PC-9 (cell line): ENCODE data around the gene CADPS2. TPM values are rescaled to one million over a fixed set of nuclear protein-coding genes. Genes with fewer than 3 reads are reported as not detected.

Experiments used
- BruUV-seq: library from RNA; stranded (reverse); fragments of 400-500 nt; replicated peaks from 2 replicates; lab custom pipeline; 2021; lab: Mats Ljungman, UMichigan
- CTCF ChIA-PET: fragments of 300-600 bp; sonication (Branson Sonifier 250); formaldehyde crosslinking; loops from one replicate; lab custom pipeline; 2022; ENCODE audit warnings: antibody characterized with exemption; lab: Charles Lee
- POLR2A ChIA-PET: fragments of 300-600 bp; sonication (Branson Sonifier 250); formaldehyde crosslinking; loops from one replicate; lab custom pipeline; 2022; ENCODE audit warnings: antibody characterized with exemption; ENCODE audit not compliant: unreplicated experiment; lab: Charles Lee
- DNase-seq, 2 experiments: peaks; one replicate each; pipeline versions ENCODE4 v3.0.0 to v3.0.0-alpha.2; 2015 to 2022; ENCODE audit warnings: mixed read lengths in 1 of 2
- H2AFZ ChIP-seq: fragments of 200-600 bp; sonication (generic); 2 replicates; pipeline ENCODE4 v1.8.1; 2017; ENCODE audit warnings: antibody characterized with exemption
- H3F3A ChIP-seq: fragments of 200-600 bp; sonication (generic); 2 replicates; pipeline ENCODE4 v1.8.1; 2017; ENCODE audit warnings: antibody characterized with exemption, mild to moderate bottlenecking, low read depth; ENCODE audit not compliant: insufficient read depth
- H3K27ac ChIP-seq: fragments of 200-600 bp; sonication (generic); 2 replicates; pipeline ENCODE4 v1.6.1; 2016; ENCODE audit warnings: mixed run types
- H3K27me3 ChIP-seq: fragments of 200-600 bp; sonication (generic); 2 replicates; pipeline ENCODE4 v1.6.1; 2016; ENCODE audit warnings: low read depth, mixed run types; ENCODE audit not compliant: insufficient read depth
- H3K36me3 ChIP-seq: fragments of 200-600 bp; sonication (generic); 2 replicates; pipeline ENCODE4 v1.6.1; 2016; ENCODE audit warnings: low read depth, mixed run types
- H3K4me1 ChIP-seq: fragments of 200-600 bp; sonication (generic); replicated peaks from 2 replicates; pipeline ENCODE4 v1.6.1; 2016; ENCODE audit warnings: mixed run types; ENCODE audit not compliant: insufficient read depth
- H3K4me2 ChIP-seq: fragments of 200-600 bp; sonication (generic); 2 replicates; pipeline ENCODE4 v1.6.1; 2017; ENCODE audit warnings: mixed run types
- H3K4me3 ChIP-seq: fragments of 200-600 bp; sonication (generic); 2 replicates; pipeline ENCODE4 v1.6.1; 2016; ENCODE audit warnings: mixed run types
- H3K79me2 ChIP-seq: fragments of 200-600 bp; sonication (generic); 2 replicates; pipeline ENCODE4 v1.6.1; 2017; ENCODE audit warnings: low read depth, mixed run types
- H3K9me2 ChIP-seq: fragments of 200-600 bp; sonication (generic); 2 replicates; pipeline ENCODE4 v1.8.1; 2017; ENCODE audit warnings: mild to moderate bottlenecking; ENCODE audit not compliant: insufficient read depth
- H3K9me3 ChIP-seq: fragments of 200-600 bp; sonication (generic); 2 replicates; pipeline ENCODE4 v1.8.1; 2016; ENCODE audit warnings: low read depth; ENCODE audit not compliant: insufficient read depth
- H4K20me1 ChIP-seq: fragments of 200-600 bp; sonication (generic); 2 replicates; pipeline ENCODE4 v1.8.1; 2017; ENCODE audit not compliant: insufficient read depth
- CTCF ChIP-seq: fragments of 200-600 bp; sonication (generic); conservative IDR thresholded peaks from 2 replicates; pipeline ENCODE4 v1.6.1; 2017; ENCODE audit warnings: mixed run types, antibody characterized with exemption, mild to moderate bottlenecking, moderate library complexity
- EZH2 ChIP-seq: fragments of 200-600 bp; sonication (generic); IDR thresholded peaks from 2 replicates; pipeline ENCODE4 v1.8.0; 2017; ENCODE audit warnings: antibody characterized with exemption, low read depth
- intact Hi-C: fragments of 100-400 bp; cut with micrococcal nuclease; formaldehyde crosslinking; loops from one replicate; pipeline ENCODE4 v1.10.0; 2022; ENCODE audit not compliant: unreplicated experiment
- total RNA-seq: library from RNA; stranded (reverse); gene quantifications from 2 replicates; pipeline ENCODE4 v1.2.3, GENCODE V29; 2021

CADPS2 gene
- total RNA-seq, 1 experiment from 2014 or later, result 11.9 TPM

- intact Hi-C loops, result no loop called here
- Histone ChIP-seq H3K79me2 (no peaks in the 10 kb centered on the region), H3K4me2 (no peak overlapping the region), H3K36me3 (no peaks in the 10 kb centered on the region), H3K9me2 (no peaks in the 10 kb centered on the region), H3K4me3 (no peak overlapping the region), H4K20me1 (no peaks in the 10 kb centered on the region), H3K4me1 (no peaks in the 10 kb centered on the region), H3K9me3 (no peaks in the 10 kb centered on the region), H2AFZ (no peak overlapping the region), H3F3A (no peaks in the 10 kb centered on the region), H3K27me3 (no peaks in the 10 kb centered on the region), H3K27ac (no peak overlapping the region)
- no peak for DNase-seq
- TF ChIP-seq EZH2 (no peak), CTCF (no peak)
- BruUV-seq, result no TSS peak
- POLR2A ChIA-PET, result no interaction called here
- CTCF ChIA-PET, result no interaction called here
These were observed 138.1 kb downstream of the CADPS2 start for GRCh38 chr7:122748195-122748594.

GRCh38 chr7:122746948-122747347 lies 139.3 kb downstream of the CADPS2 start:
- Histone ChIP-seq H3K9me2 (no peaks in the 10 kb centered on the region), H3K4me3 (no peak overlapping the region), H3K27ac (no peak overlapping the region), H2AFZ (no peak overlapping the region), H3F3A (no peaks in the 10 kb centered on the region), H3K36me3 (no peaks in the 10 kb centered on the region), H3K27me3 (no peaks in the 10 kb centered on the region), H3K9me3 (no peaks in the 10 kb centered on the region), H3K4me2 (no peak overlapping the region), H3K79me2 (no peaks in the 10 kb centered on the region), H4K20me1 (no peaks in the 10 kb centered on the region), H3K4me1 (no peaks in the 10 kb centered on the region)
- POLR2A ChIA-PET, result no interaction called here
- no peak for TF ChIP-seq CTCF
- DNase-seq, result no peak
- CTCF ChIA-PET, result no interaction called here
- intact Hi-C loops, result no loop called here
- BruUV-seq, result no TSS peak

GRCh38 chr7:122743211-122743610 lies 143.0 kb downstream of the CADPS2 start:
- Histone ChIP-seq H2AFZ (no peak overlapping the region), H3K36me3 (no peaks in the 10 kb centered on the region), H3K4me3 (no peak overlapping the region), H3K9me3 (no peaks in the 10 kb centered on the region), H3K9me2 (no peaks in the 10 kb centered on the region), H3F3A (no peaks in the 10 kb centered on the region), H3K4me1 (no peaks in the 10 kb centered on the region), H3K27ac (no peak overlapping the region), H4K20me1 (no peaks in the 10 kb centered on the region), H3K27me3 (no peaks in the 10 kb centered on the region), H3K79me2 (no peaks in the 10 kb centered on the region), H3K4me2 (no peak overlapping the region)
- DNase-seq, result no peak
- BruUV-seq, result no TSS peak
- no peak for TF ChIP-seq EZH2
- no peak for TF ChIP-seq CTCF
- ChIA-PET CTCF (no interaction called here), POLR2A (no interaction called here)
- intact Hi-C loops, result no loop called here
